ENCODE data around the gene CCDC18. TPM values are rescaled to one million over a fixed set of nuclear protein-coding genes. Genes with fewer than 3 reads are reported as not detected.

Gene CCDC18
- total RNA-seq, 1 experiment from 2014 or later, result 18.1 TPM

- no peak for ATAC-seq
- Histone ChIP-seq H3K36me3 (ENCODE audit: control insufficient read depth in 1 of 2, insufficient read depth in 2 of 2, low read length in 2 of 2) (no peaks in the 10 kb centered on the region), H3K9me3 (ENCODE audit: control insufficient read depth in 1 of 2, insufficient read depth in 1 of 2, low read depth in 1 of 2, low read length in 2 of 2) (no peaks in the 10 kb centered on the region), H3K4me1 (ENCODE audit: control insufficient read depth in 1 of 2, insufficient read depth in 2 of 2, low read length in 2 of 2) (no peaks in the 10 kb centered on the region), H3K4me3 (replicated peaks in 1 of 2; ENCODE audit: low read depth in 1 of 2, low read length in 2 of 2) (no peak overlapping the region), H3K27me3 (ENCODE audit: insufficient read depth, low read length) (no peaks in the 10 kb centered on the region), H4K20me1 (ENCODE audit: insufficient read depth) (no peaks in the 10 kb centered on the region), H3K79me2 (ENCODE audit: insufficient read depth, low read length) (no peaks in the 10 kb centered on the region), H3K4me2 (ENCODE audit: low read length) (no peak overlapping the region), H2AFZ (ENCODE audit: low read depth, low read length, poor library complexity, severe bottlenecking) (no peak overlapping the region), H3K9ac (ENCODE audit: low read length) (no peak overlapping the region), H3K27ac (ENCODE audit: low read depth, low read length) (no peak overlapping the region), H3K9me2 (ENCODE audit: insufficient read depth) (no peaks in the 10 kb centered on the region)
- TF ChIP-seq ZFX (IDR thresholded peaks at IDR 0.05) (no peak), ZBTB33 (IDR thresholded peaks at IDR 0.05; ENCODE audit: extremely low read depth, insufficient replicate concordance, low read length) (no peak), JUND (IDR thresholded peaks at IDR 0.05) (no peak), POLR2AphosphoS5 (IDR thresholded peaks at IDR 0.05; ENCODE audit: low read depth, low read length) (no peak), CTCF (IDR thresholded peaks at IDR 0.05 in 2 of 3, conservative IDR thresholded peaks at IDR 0.05 in 1 of 3; ENCODE audit: borderline replicate concordance in 1 of 3, insufficient read depth in 1 of 3, low read depth in 2 of 3, low read length in 2 of 3) (no peak), ELF1 (IDR thresholded peaks at IDR 0.05; ENCODE audit: borderline replicate concordance, low read depth) (no peak), EGR1 (IDR thresholded peaks at IDR 0.05; ENCODE audit: low read depth) (no peak), YY1 (IDR thresholded peaks at IDR 0.05; ENCODE audit: extremely low read depth, insufficient replicate concordance, low read depth, low read length) (no peak)
- CTCF ChIA-PET, result no interaction called here
- RAD21 ChIA-PET (ENCODE audit: low non-redundant PET in 1 of 2, low total read pairs in 2 of 2, uncharacterized antibody in 2 of 2, unreplicated experiment in 2 of 2), result no interaction called here
- BruUV-seq (replicated peaks), result no TSS peak
- DNase-seq (ENCODE audit: low read depth, low spot score), result no peak
- POLR2A ChIA-PET, result no interaction called here
- intact Hi-C loops (cut with micrococcal nuclease), result loop anchor here (5.0 to 10.0 kb wide), 2 partner anchors 320 to 508 kb away; no protein-coding TSS in a partner anchor
Observed at GRCh38 chr1:93306920-93307319, 126.4 kb downstream of the CCDC18 start.

Data from HCT116 (cell line).